Vagina (tissue), 2 donors: ENCODE results near the gene SELENOM.

Source experiments
- CTCF ChIP-seq, 3 experiments: fragments of 450-650 bp in 2 of 3; fragments of 200-600 bp in 1 of 3; sonication (generic) in 1 of 3; IDR thresholded peaks; one replicate each; pipeline ENCODE4 v1.5.1; 2017 to 2019; ENCODE audit warnings: antibody characterized with exemption in 3 of 3, mild to moderate bottlenecking in 2 of 3, moderate library complexity in 2 of 3
- POLR2AphosphoS5 ChIP-seq, 2 donors: sonication (generic); formaldehyde crosslinking; IDR thresholded peaks; one replicate each; pipeline ENCODE4 v1.9.0; 2017; ENCODE audit warnings: antibody characterized with exemption in 2 of 2, mild to moderate bottlenecking in 2 of 2, low read depth in 1 of 2; ENCODE audit not compliant: insufficient read depth in 1 of 2

- TF ChIP-seq CTCF (IDR thresholded peaks at IDR 0.05), result no peak
- TF ChIP-seq POLR2AphosphoS5 (IDR thresholded peaks at IDR 0.05; ENCODE audit: insufficient read depth in 1 of 2, low read depth in 1 of 2), result no peak
These were observed 12.6 kb downstream of the SELENOM start for GRCh38 chr22:31094741-31095140.
